Activated B cell treated with CpG ODN at 0.5 μM for 24 hours (primary cell): ENCODE results near the gene DIS3L2. TPM values are rescaled to one million over a fixed set of nuclear protein-coding genes. Genes with fewer than 3 reads are reported as not detected.
A peak's percentile ranks its signal among the peaks of the same experiment; 100 is the strongest.

Source experiments
- ATAC-seq: fragments of 200-7000 bp; cut with Tn5 transposase; one replicate; pipeline ENCODE4 v1.10.0; 2021; ENCODE audit warnings: low read depth, mild to moderate bottlenecking, moderate library complexity
- CTCF ChIA-PET: fragments of 350-600 bp; sonication (Branson Sonifier 250); formaldehyde crosslinking; loops from one replicate; lab custom pipeline; 2021; ENCODE audit warnings: antibody characterized with exemption; lab: Charles Lee
- POLR2A ChIA-PET: fragments of 350-600 bp; sonication (Branson Sonifier 250); formaldehyde crosslinking; loops from one replicate; lab custom pipeline; 2021; ENCODE audit warnings: antibody characterized with exemption; lab: Charles Lee
- DNase-seq: peaks from one replicate; pipeline ENCODE4 v3.0.0; 2022
- H3K27ac Mint-ChIP-seq: one replicate; pipeline ENCODE4 v1.8.0; 2020; ENCODE audit warnings: mixed read lengths
- H3K27me3 Mint-ChIP-seq: one replicate; pipeline ENCODE4 v1.8.0; 2021; ENCODE audit warnings: mixed read lengths
- H3K36me3 Mint-ChIP-seq: one replicate; pipeline ENCODE4 v1.8.0; 2021; ENCODE audit warnings: low read depth, mixed read lengths
- H3K4me1 Mint-ChIP-seq: one replicate; pipeline ENCODE4 v1.8.0; 2021; ENCODE audit warnings: mixed read lengths
- H3K4me3 Mint-ChIP-seq: one replicate; pipeline ENCODE4 v1.8.0; 2020; ENCODE audit warnings: mild to moderate bottlenecking, mixed read lengths
- H3K9me3 Mint-ChIP-seq: one replicate; pipeline ENCODE4 v1.8.0; 2020; ENCODE audit warnings: mixed read lengths
- CTCF ChIP-seq: fragments of 200-600 bp; IDR thresholded peaks from one replicate; pipeline ENCODE4 v1.8.0; 2022; ENCODE audit warnings: antibody characterized with exemption, mild to moderate bottlenecking
- intact Hi-C: fragments of 100-400 bp; cut with micrococcal nuclease; formaldehyde crosslinking; loops from one replicate; pipeline ENCODE4 v1.15.1; 2024
- total RNA-seq: library from RNA; stranded (reverse); gene quantifications from 2 replicates; pipeline ENCODE4 v1.2.3, GENCODE V29; 2022

DIS3L2 gene
- total RNA-seq, 1 donor from 2014 or later = 65.9 TPM

- no peak overlapping the region for H3K27ac Mint-ChIP-seq
- H3K4me1 Mint-ChIP-seq = peaks cover under 1% of the 10 kb centered on the region
- H3K9me3 Mint-ChIP-seq = no peaks in the 10 kb centered on the region
- intact Hi-C loops = no loop called here
- ATAC-seq (no peak), DNase-seq (no peak)
- ChIA-PET POLR2A (no interaction called here), CTCF (no interaction called here)
- H3K36me3 Mint-ChIP-seq = peaks cover 46% of the 10 kb centered on the region
- no peak overlapping the region for H3K4me3 Mint-ChIP-seq
- no peaks in the 10 kb centered on the region for H3K27me3 Mint-ChIP-seq
- TF ChIP-seq CTCF = no peak
Observed at GRCh38 chr2:232132181-232132580, 170.7 kb downstream of the DIS3L2 start.

GRCh38 chr2:232133078-232133477 lies 171.6 kb downstream of the DIS3L2 start:
- intact Hi-C loops = no loop called here
- no peak for DNase-seq
- ChIA-PET POLR2A (no interaction called here), CTCF (no interaction called here)
- peaks cover 46% of the 10 kb centered on the region for H3K36me3 Mint-ChIP-seq
- TF ChIP-seq CTCF = no peak
- no peaks in the 10 kb centered on the region for H3K27me3 Mint-ChIP-seq
- H3K9me3 Mint-ChIP-seq = no peaks in the 10 kb centered on the region
- H3K4me1 Mint-ChIP-seq = peaks cover 8% of the 10 kb centered on the region
- no peak for ATAC-seq
- no peak overlapping the region for H3K27ac Mint-ChIP-seq
- H3K4me3 Mint-ChIP-seq = no peak overlapping the region

GRCh38 chr2:232134939-232135338 lies 173.4 kb downstream of the DIS3L2 start:
- no peak for DNase-seq
- Mint-ChIP-seq H3K36me3 (peaks cover 52% of the 10 kb centered on the region), H3K9me3 (no peaks in the 10 kb centered on the region), H3K27ac (no peak overlapping the region), H3K27me3 (no peaks in the 10 kb centered on the region), H3K4me1 (peaks cover 21% of the 10 kb centered on the region), H3K4me3 (no peak overlapping the region)
- no peak for ATAC-seq
- intact Hi-C loops = no loop called here
- POLR2A ChIA-PET = no interaction called here
- no peak for TF ChIP-seq CTCF
- CTCF ChIA-PET = no interaction called here

GRCh38 chr2:232137356-232138147 lies 176.0 kb downstream of the DIS3L2 start:
- H3K4me1 Mint-ChIP-seq = peaks cover 21% of the 10 kb centered on the region
- POLR2A ChIA-PET = no interaction called here
- no peak overlapping the region for H3K4me3 Mint-ChIP-seq
- H3K36me3 Mint-ChIP-seq = peaks cover 29% of the 10 kb centered on the region
- H3K9me3 Mint-ChIP-seq = no peaks in the 10 kb centered on the region
- CTCF ChIA-PET = no interaction called here
- DNase-seq (no peak), ATAC-seq (no peak)
- TF ChIP-seq CTCF = no peak
- no peaks in the 10 kb centered on the region for H3K27me3 Mint-ChIP-seq
- intact Hi-C loops = no loop called here
- H3K27ac Mint-ChIP-seq = peak overlapping the region; percentile 37

- Mint-ChIP-seq H3K36me3 (peaks cover 20% of the 10 kb centered on the region), H3K4me1 (peaks cover 21% of the 10 kb centered on the region), H3K4me3 (no peak overlapping the region), H3K9me3 (no peaks in the 10 kb centered on the region), H3K27me3 (no peaks in the 10 kb centered on the region), H3K27ac (no peak overlapping the region)
- ChIA-PET POLR2A (no interaction called here), CTCF (interaction anchor here (0.9 to 1.0 kb wide), 2 partner anchors 219 to 353 kb away, joined by 3 to 4 read pairs; no protein-coding TSS in a partner anchor)
- DNase-seq (no peak), ATAC-seq (no peak)
- intact Hi-C loops = no loop called here
- no peak for TF ChIP-seq CTCF
Observed at GRCh38 chr2:232138441-232138840, 176.9 kb downstream of the DIS3L2 start.
